KBM-7 (cell line): ENCODE results near the gene SPSB4.

Experiments used
- DNase-seq: peaks from one replicate; pipeline ENCODE4 v3.0.0-alpha.2; 2015
- in situ Hi-C: fragments of 300-500 bp; cut with MboI; formaldehyde crosslinking; loops from 2 replicates; pipeline ENCODE4 v1.14.3; 2020; ENCODE audit warnings: low sequenced_read_pairs, low pct_unique_long_range_greater_than_20kb, mixed read lengths

Gene SPSB4

GRCh38 chr3:141127344-141128125 lies 76.4 kb downstream of the SPSB4 start:
- in situ Hi-C loops = no loop called here
- DNase-seq = no peak

GRCh38 chr3:141128126-141128777 lies 77.1 kb downstream of the SPSB4 start:
- DNase-seq = no peak
- in situ Hi-C loops = no loop called here

- in situ Hi-C loops = no loop called here
- no peak for DNase-seq
Observed at GRCh38 chr3:141129049-141129448, 77.9 kb downstream of the SPSB4 start.

GRCh38 chr3:141129541-141130011 lies 78.4 kb downstream of the SPSB4 start:
- no peak for DNase-seq
- in situ Hi-C loops = no loop called here

- DNase-seq = no peak
- in situ Hi-C loops = no loop called here
Observed at GRCh38 chr3:141143517-141143916, 92.4 kb downstream of the SPSB4 start.

GRCh38 chr3:141146979-141147470 lies 95.9 kb downstream of the SPSB4 start:
- no peak for DNase-seq

GRCh38 chr3:141147657-141148056 lies 96.5 kb downstream of the SPSB4 start:
- DNase-seq = no peak
- in situ Hi-C loops = no loop called here

More at GRCh38 chr3:141146979-141147470, 95.9 kb downstream of the SPSB4 start:
- in situ Hi-C loops = no loop called here

- in situ Hi-C loops = no loop called here
Observed at GRCh38 chr3:141148169-141148568, 97.0 kb downstream of the SPSB4 start.

GRCh38 chr3:141148770-141149169 lies 97.6 kb downstream of the SPSB4 start:
- in situ Hi-C loops = no loop called here
- no peak for DNase-seq

More at GRCh38 chr3:141148169-141148568, 97.0 kb downstream of the SPSB4 start:
- DNase-seq = no peak

- no peak for DNase-seq
- in situ Hi-C loops = no loop called here
Observed at GRCh38 chr3:141150081-141150830, 99.1 kb downstream of the SPSB4 start.

GRCh38 chr3:141150931-141151330 lies 99.8 kb downstream of the SPSB4 start:
- in situ Hi-C loops = no loop called here
- DNase-seq = no peak

GRCh38 chr3:141151439-141151838 lies 100.3 kb downstream of the SPSB4 start:
- in situ Hi-C loops = no loop called here
- DNase-seq = no peak

GRCh38 chr3:141152130-141152529 lies 101.0 kb downstream of the SPSB4 start:
- in situ Hi-C loops = no loop called here
- DNase-seq = no peak

GRCh38 chr3:141152801-141153678 lies 101.9 kb downstream of the SPSB4 start:
- in situ Hi-C loops = no loop called here
- DNase-seq = no peak

GRCh38 chr3:141153679-141153966 lies 102.5 kb downstream of the SPSB4 start:
- in situ Hi-C loops = no loop called here
- DNase-seq = no peak

- in situ Hi-C loops = no loop called here
- DNase-seq = no peak
Observed at GRCh38 chr3:141164852-141165251, 113.7 kb downstream of the SPSB4 start.

- DNase-seq = no peak
- in situ Hi-C loops = no loop called here
Observed at GRCh38 chr3:141167681-141168080, 116.5 kb downstream of the SPSB4 start.

- in situ Hi-C loops = no loop called here
- DNase-seq = no peak
Observed at GRCh38 chr3:141170678-141171295, 119.6 kb downstream of the SPSB4 start.
